ENCODE results near the gene PAFAH2.

Gene PAFAH2

GRCh38 chr1:25997828-25998761, at the start of gene PAFAH2:
Gene PAFAH2 (minus strand): TSS chr1:25998063. CDS start chr1:25990816, 7,247 bp downstream.
- peak; percentile 99 for DNase-seq (ENCODE audit: low spot score)

- DNase-seq (ENCODE audit: low spot score): no peak
Observed at GRCh38 chr1:26047278-26047874, 49.5 kb upstream of the PAFAH2 start.

GRCh38 chr1:26046246-26047095, 48.6 kb upstream of the PAFAH2 start:
- no peak for DNase-seq (ENCODE audit: low spot score)

GRCh38 chr1:26045722-26046245, 47.9 kb upstream of the PAFAH2 start, which contains the start of gene SLC30A2:
Gene SLC30A2 (minus strand): TSS chr1:26046118. CDS start chr1:26045896, 222 bp downstream.
- DNase-seq (ENCODE audit: low spot score): no peak

GRCh38 chr1:26044971-26045721, 47.3 kb upstream of the PAFAH2 start:
- no peak for DNase-seq (ENCODE audit: low spot score)

- DNase-seq (ENCODE audit: low spot score): no peak
Observed at GRCh38 chr1:26044414-26044813, 46.6 kb upstream of the PAFAH2 start.

- no peak for DNase-seq (ENCODE audit: low spot score)
Observed at GRCh38 chr1:26043765-26044164, 45.9 kb upstream of the PAFAH2 start.

- DNase-seq (ENCODE audit: low spot score): no peak
Observed at GRCh38 chr1:26041978-26042377, 44.1 kb upstream of the PAFAH2 start.

GRCh38 chr1:26041401-26041800, 43.5 kb upstream of the PAFAH2 start:
- no peak for DNase-seq (ENCODE audit: low spot score)

- DNase-seq (ENCODE audit: low spot score): no peak
Observed at GRCh38 chr1:26038904-26039303, 41.0 kb upstream of the PAFAH2 start.

GRCh38 chr1:26038477-26038876, 40.6 kb upstream of the PAFAH2 start:
- DNase-seq (ENCODE audit: low spot score): no peak

GRCh38 chr1:26037904-26038303, 40.0 kb upstream of the PAFAH2 start:
- no peak for DNase-seq (ENCODE audit: low spot score)

GRCh38 chr1:26036756-26037281, 39.0 kb upstream of the PAFAH2 start:
- no peak for DNase-seq (ENCODE audit: low spot score)

- DNase-seq (ENCODE audit: low spot score): peak; percentile 65
Observed at GRCh38 chr1:26035959-26036755, 38.3 kb upstream of the PAFAH2 start.

- DNase-seq (ENCODE audit: low spot score): peak; percentile 92
Observed at GRCh38 chr1:26035203-26035958, 37.5 kb upstream of the PAFAH2 start.

- no peak for DNase-seq (ENCODE audit: low spot score)
Observed at GRCh38 chr1:26034504-26035202, 36.8 kb upstream of the PAFAH2 start.

- DNase-seq (ENCODE audit: low spot score): no peak
Observed at GRCh38 chr1:26032656-26033357, 34.9 kb upstream of the PAFAH2 start.

- DNase-seq (ENCODE audit: low spot score): no peak
Observed at GRCh38 chr1:26031611-26032220, 33.9 kb upstream of the PAFAH2 start.

Data from globus pallidus (tissue), 1 donor.